Calu3 (cell line): Measurements from ENCODE around the gene AJAP1. TPM values are rescaled to one million over a fixed set of nuclear protein-coding genes. Genes with fewer than 3 reads are reported as not detected.

Source experiments
- BruUV-seq: library from RNA; stranded (reverse); fragments of 400-500 nt; replicated peaks from 2 replicates; lab custom pipeline; 2021; lab: Mats Ljungman, UMichigan
- CTCF ChIA-PET: fragments of 300-600 bp; sonication (Branson Sonifier 250); formaldehyde crosslinking; loops from one replicate; lab custom pipeline; 2022; ENCODE audit warnings: antibody characterized with exemption; lab: Charles Lee
- DNase-seq: peaks from one replicate; pipeline ENCODE4 v3.0.0; 2022
- H3K27ac Mint-ChIP-seq: one replicate; pipeline ENCODE4 v1.8.0; 2022; ENCODE audit warnings: mixed read lengths; ENCODE audit not compliant: unreplicated experiment
- H3K27me3 Mint-ChIP-seq: one replicate; pipeline ENCODE4 v1.8.0; 2022; ENCODE audit warnings: mixed read lengths; ENCODE audit not compliant: unreplicated experiment
- H3K36me3 Mint-ChIP-seq: one replicate; pipeline ENCODE4 v1.8.0; 2022; ENCODE audit warnings: mild to moderate bottlenecking, moderate library complexity, mixed read lengths; ENCODE audit not compliant: insufficient read depth, unreplicated experiment
- H3K4me1 Mint-ChIP-seq: one replicate; pipeline ENCODE4 v1.8.0; 2022; ENCODE audit warnings: mild to moderate bottlenecking, low read depth, mixed read lengths; ENCODE audit not compliant: unreplicated experiment
- H3K4me3 Mint-ChIP-seq: one replicate; pipeline ENCODE4 v1.8.0; 2022; ENCODE audit warnings: mild to moderate bottlenecking, low read depth, moderate library complexity, mixed read lengths; ENCODE audit not compliant: unreplicated experiment
- H3K9me3 Mint-ChIP-seq: one replicate; pipeline ENCODE4 v1.8.0; 2022; ENCODE audit warnings: low read depth, mixed read lengths; ENCODE audit not compliant: unreplicated experiment
- intact Hi-C: fragments of 100-400 bp; cut with micrococcal nuclease; formaldehyde crosslinking; loops from one replicate; pipeline ENCODE4 v1.10.0; 2022; ENCODE audit not compliant: unreplicated experiment
- total RNA-seq: library from RNA; stranded (reverse); gene quantifications from 2 replicates; pipeline ENCODE4 v1.2.3, GENCODE V29; 2022
- TF ChIP-seq, protein P1 (sequence below): fragments of 200-600 bp; IDR thresholded peaks from one replicate; pipeline ENCODE4 v1.8.0; 2022; ENCODE audit warnings: antibody characterized with exemption; ENCODE audit not compliant: unreplicated experiment

AJAP1 gene
- total RNA-seq, 1 experiment from 2014 or later: not detected

DNA sequence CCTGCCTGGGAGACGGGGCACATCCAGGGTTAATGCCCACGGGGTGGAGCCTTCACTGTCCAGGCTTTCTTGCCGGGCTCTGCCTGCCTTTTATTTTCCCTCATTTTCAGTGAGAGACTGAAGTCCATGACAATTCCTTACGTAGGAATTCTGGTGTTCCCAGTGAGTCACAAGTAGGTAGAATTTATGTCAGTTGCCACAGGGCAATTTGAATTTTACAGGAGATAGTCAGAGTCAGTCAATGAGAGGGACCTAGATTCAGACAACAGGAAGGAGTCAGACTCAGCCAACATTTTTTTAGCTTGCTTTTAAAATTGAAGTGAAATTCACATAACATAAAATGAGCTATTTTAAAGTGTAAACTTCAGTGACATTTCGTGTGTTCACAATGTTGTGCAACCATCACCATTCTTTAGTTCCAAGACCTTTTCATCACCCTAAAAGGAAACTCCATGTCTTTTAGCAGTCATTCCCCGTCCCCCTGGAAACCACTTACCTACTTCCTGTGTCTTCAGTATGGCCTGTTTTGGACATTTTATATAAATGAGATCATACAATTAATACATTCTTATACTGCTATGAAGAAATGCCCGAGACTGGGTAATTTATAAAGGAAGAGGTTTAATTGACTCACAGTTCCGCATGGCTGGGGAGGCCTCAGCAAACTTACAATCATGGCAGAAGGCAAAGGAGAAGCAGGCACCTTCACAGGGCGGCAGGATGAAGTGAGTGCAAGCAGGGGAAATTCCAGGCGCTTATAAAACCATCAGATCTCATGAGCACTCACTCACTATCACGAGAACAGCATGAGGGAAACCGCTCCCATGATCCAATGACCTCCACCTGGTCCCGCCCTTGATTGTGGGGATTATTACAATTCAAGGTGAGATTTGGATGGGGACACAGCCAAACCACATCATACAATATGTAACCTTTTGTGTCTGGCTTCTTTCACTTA, 14.6 kb downstream of the AJAP1 start:
- CTCF ChIA-PET: no interaction called here
- TF ChIP-seq, protein P1, sequence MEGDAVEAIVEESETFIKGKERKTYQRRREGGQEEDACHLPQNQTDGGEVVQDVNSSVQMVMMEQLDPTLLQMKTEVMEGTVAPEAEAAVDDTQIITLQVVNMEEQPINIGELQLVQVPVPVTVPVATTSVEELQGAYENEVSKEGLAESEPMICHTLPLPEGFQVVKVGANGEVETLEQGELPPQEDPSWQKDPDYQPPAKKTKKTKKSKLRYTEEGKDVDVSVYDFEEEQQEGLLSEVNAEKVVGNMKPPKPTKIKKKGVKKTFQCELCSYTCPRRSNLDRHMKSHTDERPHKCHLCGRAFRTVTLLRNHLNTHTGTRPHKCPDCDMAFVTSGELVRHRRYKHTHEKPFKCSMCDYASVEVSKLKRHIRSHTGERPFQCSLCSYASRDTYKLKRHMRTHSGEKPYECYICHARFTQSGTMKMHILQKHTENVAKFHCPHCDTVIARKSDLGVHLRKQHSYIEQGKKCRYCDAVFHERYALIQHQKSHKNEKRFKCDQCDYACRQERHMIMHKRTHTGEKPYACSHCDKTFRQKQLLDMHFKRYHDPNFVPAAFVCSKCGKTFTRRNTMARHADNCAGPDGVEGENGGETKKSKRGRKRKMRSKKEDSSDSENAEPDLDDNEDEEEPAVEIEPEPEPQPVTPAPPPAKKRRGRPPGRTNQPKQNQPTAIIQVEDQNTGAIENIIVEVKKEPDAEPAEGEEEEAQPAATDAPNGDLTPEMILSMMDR: no peak
- Mint-ChIP-seq H3K27ac (no peak overlapping the region), H3K4me1 (no peaks in the 10 kb centered on the region), H3K9me3 (peaks cover 2% of the 10 kb centered on the region), H3K4me3 (no peak overlapping the region), H3K27me3 (no peaks in the 10 kb centered on the region), H3K36me3 (no peaks in the 10 kb centered on the region)
- DNase-seq: no peak
- intact Hi-C loops: no loop called here
- no TSS peak for BruUV-seq

GRCh38 chr1:4670265-4670664, 15.9 kb downstream of the AJAP1 start:
- H3K9me3 Mint-ChIP-seq: peaks cover 2% of the 10 kb centered on the region

GRCh38 chr1:4671828-4672227, 17.4 kb downstream of the AJAP1 start:
- Mint-ChIP-seq H3K4me3 (no peak overlapping the region), H3K9me3 (no peaks in the 10 kb centered on the region), H3K27ac (no peak overlapping the region), H3K27me3 (no peaks in the 10 kb centered on the region), H3K4me1 (no peaks in the 10 kb centered on the region), H3K36me3 (no peaks in the 10 kb centered on the region)
- intact Hi-C loops: no loop called here
- CTCF ChIA-PET: no interaction called here
- DNase-seq: no peak
- TF ChIP-seq, protein P1: no peak
- BruUV-seq: no TSS peak

More at GRCh38 chr1:4670265-4670664, 15.9 kb downstream of the AJAP1 start:
- Mint-ChIP-seq H3K4me1 (no peaks in the 10 kb centered on the region), H3K4me3 (no peak overlapping the region), H3K36me3 (no peaks in the 10 kb centered on the region), H3K27ac (no peak overlapping the region), H3K27me3 (no peaks in the 10 kb centered on the region)
- TF ChIP-seq, protein P1: no peak
- CTCF ChIA-PET: no interaction called here
- no peak for DNase-seq
- intact Hi-C loops: no loop called here
- no TSS peak for BruUV-seq

DNA sequence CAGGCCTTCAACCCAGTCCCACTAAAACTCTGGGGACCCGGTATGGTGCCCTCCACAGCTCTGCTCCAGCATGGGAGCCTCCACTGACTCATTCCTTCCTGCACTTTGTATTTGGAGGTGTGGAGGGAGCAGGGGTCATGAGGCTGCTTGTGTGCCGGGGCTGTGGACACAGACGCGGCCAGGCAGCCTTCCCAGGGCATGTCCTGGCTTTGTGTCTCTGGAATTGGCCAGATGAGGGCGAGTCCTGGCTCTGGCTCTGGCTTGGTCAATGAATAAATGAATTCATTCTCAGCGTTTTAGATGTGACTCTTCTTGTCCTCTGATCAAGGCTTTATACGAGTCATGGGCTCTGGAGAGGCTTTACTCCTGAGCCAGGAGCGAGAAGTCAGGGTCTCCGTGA, 19.1 kb downstream of the AJAP1 start:
- intact Hi-C loops: no loop called here
- no peak overlapping the region for H3K27ac Mint-ChIP-seq
- CTCF ChIA-PET: no interaction called here
- H3K27me3 Mint-ChIP-seq: no peaks in the 10 kb centered on the region
- H3K9me3 Mint-ChIP-seq: no peaks in the 10 kb centered on the region
- BruUV-seq: no TSS peak
- H3K36me3 Mint-ChIP-seq: no peaks in the 10 kb centered on the region
- TF ChIP-seq, protein P1: no peak
- H3K4me1 Mint-ChIP-seq: no peaks in the 10 kb centered on the region
- H3K4me3 Mint-ChIP-seq: no peak overlapping the region
- no peak for DNase-seq
